ENCODE data around the gene IREB2. TPM values are rescaled to one million over a fixed set of nuclear protein-coding genes. Genes with fewer than 3 reads are reported as not detected.

The IREB2 gene
- total RNA-seq, 1 donor from 2014 or later: 69.2 TPM

DNA sequence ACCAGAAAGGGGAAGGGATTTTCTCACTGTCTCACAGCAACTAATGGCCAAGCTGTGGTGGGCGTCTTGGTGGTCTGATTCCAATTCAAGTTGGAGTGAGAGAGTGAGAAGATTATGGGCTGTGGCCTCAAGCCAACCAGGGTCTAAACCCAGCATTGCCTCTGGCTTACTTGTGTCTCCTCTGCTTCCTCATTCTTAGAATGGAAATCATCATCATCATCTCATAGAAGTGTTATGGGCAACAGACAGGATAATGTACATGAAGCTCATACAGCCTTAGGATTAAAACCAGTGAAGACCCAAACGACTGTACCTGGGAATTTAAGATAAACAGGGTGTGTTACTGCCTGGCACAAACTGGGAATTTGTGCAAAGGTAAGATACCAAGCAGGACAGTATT, 29.1 kb upstream of the IREB2 start:
- Histone ChIP-seq H3K9ac (ENCODE audit: low read length) (no peak overlapping the region), H3K4me2 (ENCODE audit: low read length) (no peak overlapping the region), H4K20me1 (ENCODE audit: insufficient read depth, low read length) (no peaks in the 10 kb centered on the region), H3K79me2 (ENCODE audit: insufficient read depth, low read length) (no peaks in the 10 kb centered on the region), H3K9me3 (ENCODE audit: insufficient read depth, low read depth, low read length) (no peaks in the 10 kb centered on the region), H3K36me3 (ENCODE audit: insufficient read depth, low read length) (no peaks in the 10 kb centered on the region), H3K4me3 (ENCODE audit: insufficient read depth, low read depth, low read length) (no peak overlapping the region), H3K27ac (ENCODE audit: low read depth, low read length) (no peak overlapping the region), H3K4me1 (ENCODE audit: insufficient read depth, low read length) (no peaks in the 10 kb centered on the region), H2AFZ (ENCODE audit: low read depth, low read length) (no peak overlapping the region), H3K27me3 (ENCODE audit: insufficient read depth, low read length) (no peaks in the 10 kb centered on the region)
- Mint-ChIP-seq H3K4me1 (ENCODE audit: low read depth, unreplicated experiment) (peaks cover 5% of the 10 kb centered on the region), H3K27me3 (ENCODE audit: low read depth, unreplicated experiment) (peaks cover 3% of the 10 kb centered on the region), H3K36me3 (ENCODE audit: low read depth, unreplicated experiment) (no peaks in the 10 kb centered on the region), H3K27ac (ENCODE audit: unreplicated experiment) (no peak overlapping the region), H3K9me3 (ENCODE audit: unreplicated experiment) (no peaks in the 10 kb centered on the region), H3K4me3 (ENCODE audit: unreplicated experiment) (no peak overlapping the region)
- DNase-seq (ENCODE audit: low read depth): no peak
- no peak for FAIRE-seq
- TF ChIP-seq, protein P1, sequence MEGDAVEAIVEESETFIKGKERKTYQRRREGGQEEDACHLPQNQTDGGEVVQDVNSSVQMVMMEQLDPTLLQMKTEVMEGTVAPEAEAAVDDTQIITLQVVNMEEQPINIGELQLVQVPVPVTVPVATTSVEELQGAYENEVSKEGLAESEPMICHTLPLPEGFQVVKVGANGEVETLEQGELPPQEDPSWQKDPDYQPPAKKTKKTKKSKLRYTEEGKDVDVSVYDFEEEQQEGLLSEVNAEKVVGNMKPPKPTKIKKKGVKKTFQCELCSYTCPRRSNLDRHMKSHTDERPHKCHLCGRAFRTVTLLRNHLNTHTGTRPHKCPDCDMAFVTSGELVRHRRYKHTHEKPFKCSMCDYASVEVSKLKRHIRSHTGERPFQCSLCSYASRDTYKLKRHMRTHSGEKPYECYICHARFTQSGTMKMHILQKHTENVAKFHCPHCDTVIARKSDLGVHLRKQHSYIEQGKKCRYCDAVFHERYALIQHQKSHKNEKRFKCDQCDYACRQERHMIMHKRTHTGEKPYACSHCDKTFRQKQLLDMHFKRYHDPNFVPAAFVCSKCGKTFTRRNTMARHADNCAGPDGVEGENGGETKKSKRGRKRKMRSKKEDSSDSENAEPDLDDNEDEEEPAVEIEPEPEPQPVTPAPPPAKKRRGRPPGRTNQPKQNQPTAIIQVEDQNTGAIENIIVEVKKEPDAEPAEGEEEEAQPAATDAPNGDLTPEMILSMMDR (IDR thresholded peaks at IDR 0.05; ENCODE audit: insufficient read depth, low read depth, low read length): no peak
- no peak for TF ChIP-seq EZH2 (IDR thresholded peaks at IDR 0.05; ENCODE audit: insufficient read depth, low read length)

DNA sequence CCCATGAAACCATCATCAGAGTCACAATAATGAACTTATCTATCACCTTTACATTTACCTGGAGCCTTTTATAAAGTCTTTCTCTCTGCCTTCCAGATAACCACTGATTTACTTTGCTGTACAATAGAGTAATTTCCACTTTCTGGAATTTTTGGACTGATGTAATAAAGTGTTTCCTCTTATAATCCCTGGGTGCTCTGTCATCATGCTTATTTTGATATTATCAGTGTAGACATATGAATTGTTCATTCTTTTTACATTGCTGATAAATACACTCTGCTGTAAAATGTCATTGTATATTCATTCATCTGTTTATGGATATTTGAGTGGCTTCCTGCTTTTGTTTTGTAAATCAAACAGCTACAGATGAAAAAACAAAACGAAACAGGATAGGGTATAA, 27.0 kb upstream of the IREB2 start:
- H3K79me2 ChIP-seq (ENCODE audit: insufficient read depth, low read length): no peaks in the 10 kb centered on the region
- no peak overlapping the region for H3K27ac ChIP-seq (ENCODE audit: low read depth, low read length)
- H3K4me1 ChIP-seq (ENCODE audit: insufficient read depth, low read length): no peaks in the 10 kb centered on the region
- Mint-ChIP-seq H3K4me1 (ENCODE audit: low read depth, unreplicated experiment) (peaks cover 5% of the 10 kb centered on the region), H3K36me3 (ENCODE audit: low read depth, unreplicated experiment) (no peaks in the 10 kb centered on the region), H3K27ac (ENCODE audit: unreplicated experiment) (no peak overlapping the region), H3K4me3 (ENCODE audit: unreplicated experiment) (no peak overlapping the region), H3K9me3 (ENCODE audit: unreplicated experiment) (no peaks in the 10 kb centered on the region), H3K27me3 (ENCODE audit: low read depth, unreplicated experiment) (peaks cover 12% of the 10 kb centered on the region)
- no peaks in the 10 kb centered on the region for H4K20me1 ChIP-seq (ENCODE audit: insufficient read depth, low read length)
- no peak for TF ChIP-seq EZH2 (IDR thresholded peaks at IDR 0.05; ENCODE audit: insufficient read depth, low read length)
- TF ChIP-seq, protein P1 (IDR thresholded peaks at IDR 0.05; ENCODE audit: insufficient read depth, low read depth, low read length): no peak
- H3K27me3 ChIP-seq (ENCODE audit: insufficient read depth, low read length): peaks cover 7% of the 10 kb centered on the region
- no peak for FAIRE-seq
- H3K9me3 ChIP-seq (ENCODE audit: insufficient read depth, low read depth, low read length): no peaks in the 10 kb centered on the region
- no peak for DNase-seq (ENCODE audit: low read depth)
- H3K9ac ChIP-seq (ENCODE audit: low read length): no peak overlapping the region
- H3K4me3 ChIP-seq (ENCODE audit: insufficient read depth, low read depth, low read length): no peak overlapping the region
- H3K36me3 ChIP-seq (ENCODE audit: insufficient read depth, low read length): no peaks in the 10 kb centered on the region
- no peak overlapping the region for H2AFZ ChIP-seq (ENCODE audit: low read depth, low read length)
- H3K4me2 ChIP-seq (ENCODE audit: low read length): no peak overlapping the region

DNA sequence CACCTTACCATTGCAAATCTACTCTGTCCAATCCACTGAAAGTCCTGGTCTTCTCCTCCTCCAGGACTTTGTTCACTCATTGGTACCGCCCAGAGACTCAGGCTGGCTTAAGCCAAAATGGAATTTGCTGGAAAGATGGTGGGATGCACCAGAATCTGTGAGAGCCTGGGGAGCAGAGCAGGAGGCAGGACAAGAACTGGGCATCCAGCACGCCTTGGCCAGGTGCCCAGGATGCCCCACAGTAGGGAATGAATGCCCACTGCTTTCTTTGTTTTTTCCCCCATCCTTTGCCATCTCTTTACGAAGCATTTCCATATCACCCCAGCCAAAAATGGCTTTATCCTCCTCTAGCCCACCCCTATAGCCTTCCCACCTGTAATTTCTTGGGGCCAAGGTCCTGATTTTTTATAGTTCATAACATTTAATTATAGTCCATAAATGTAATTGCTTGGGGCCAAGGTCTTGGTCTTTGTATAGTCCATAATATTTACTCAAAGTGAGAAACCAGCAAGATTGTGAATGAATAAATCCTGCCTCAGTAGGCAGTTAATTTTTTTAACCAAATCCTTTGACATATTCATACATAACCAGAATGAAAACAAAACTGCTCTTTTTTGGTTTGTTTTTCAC, 23.3 kb upstream of the IREB2 start:
- H3K27ac ChIP-seq (ENCODE audit: low read depth, low read length): no peak overlapping the region
- Mint-ChIP-seq H3K36me3 (ENCODE audit: low read depth, unreplicated experiment) (no peaks in the 10 kb centered on the region), H3K27ac (ENCODE audit: unreplicated experiment) (no peak overlapping the region), H3K27me3 (ENCODE audit: low read depth, unreplicated experiment) (peaks cover 18% of the 10 kb centered on the region), H3K4me3 (ENCODE audit: unreplicated experiment) (no peak overlapping the region), H3K4me1 (ENCODE audit: low read depth, unreplicated experiment) (no peaks in the 10 kb centered on the region), H3K9me3 (ENCODE audit: unreplicated experiment) (no peaks in the 10 kb centered on the region)
- peaks cover 9% of the 10 kb centered on the region for H3K27me3 ChIP-seq (ENCODE audit: insufficient read depth, low read length)
- H3K9me3 ChIP-seq (ENCODE audit: insufficient read depth, low read depth, low read length): no peaks in the 10 kb centered on the region
- no peaks in the 10 kb centered on the region for H3K79me2 ChIP-seq (ENCODE audit: insufficient read depth, low read length)
- no peak for TF ChIP-seq EZH2 (IDR thresholded peaks at IDR 0.05; ENCODE audit: insufficient read depth, low read length)
- TF ChIP-seq, protein P1 (IDR thresholded peaks at IDR 0.05; ENCODE audit: insufficient read depth, low read depth, low read length): no peak
- no peaks in the 10 kb centered on the region for H3K4me1 ChIP-seq (ENCODE audit: insufficient read depth, low read length)
- DNase-seq (ENCODE audit: low read depth) (no peak), FAIRE-seq (no peak)
- no peaks in the 10 kb centered on the region for H3K36me3 ChIP-seq (ENCODE audit: insufficient read depth, low read length)
- H2AFZ ChIP-seq (ENCODE audit: low read depth, low read length): no peak overlapping the region
- H3K4me3 ChIP-seq (ENCODE audit: insufficient read depth, low read depth, low read length): no peak overlapping the region
- no peak overlapping the region for H3K9ac ChIP-seq (ENCODE audit: low read length)
- H4K20me1 ChIP-seq (ENCODE audit: insufficient read depth, low read length): no peaks in the 10 kb centered on the region
- H3K4me2 ChIP-seq (ENCODE audit: low read length): no peak overlapping the region

Measured in astrocyte (in vitro differentiated cells and primary cell).